ENCODE data around the gene ZAP70. TPM values are rescaled to one million over a fixed set of nuclear protein-coding genes. Genes with fewer than 3 reads are reported as not detected.
"Not testable (repeated sequence)": the region's sequence is repeated elsewhere in the genome, so short reads cannot be mapped to it uniquely, and the experiment has no call there.

The ZAP70 gene
- total RNA-seq, 4 donors from 2014 or later, result 0.46 to 2.2 (median 1.5) TPM

GRCh38 chr2:97670471-97670870 lies 42.9 kb upstream of the ZAP70 start:
- TF ChIP-seq POLR2AphosphoS5 (IDR thresholded peaks at IDR 0.05) (no peak), EP300 (IDR thresholded peaks at IDR 0.05) (no peak), CTCF (IDR thresholded peaks at IDR 0.05) (no peak), POLR2A (IDR thresholded peaks at IDR 0.05) (no peak)

GRCh38 chr2:97671526-97671925 lies 41.9 kb upstream of the ZAP70 start:
- Histone ChIP-seq H3K9me3 (no peaks in the 10 kb centered on the region), H3K4me3 (no peak overlapping the region), H3K4me1 (no peaks in the 10 kb centered on the region), H3K27ac (no peak overlapping the region), H3K36me3 (no peaks in the 10 kb centered on the region), H3K27me3 (no peaks in the 10 kb centered on the region)
- TF ChIP-seq CTCF (IDR thresholded peaks at IDR 0.05) (no peak), POLR2A (IDR thresholded peaks at IDR 0.05) (no peak), EP300 (IDR thresholded peaks at IDR 0.05) (no peak), POLR2AphosphoS5 (IDR thresholded peaks at IDR 0.05) (no peak)
- no peak for ATAC-seq
- 92% methylated on average over 2 of the region's 7 CpGs; no CpG with 5 or more reads in 1 of the 2 donors for WGBS, 2 donors (ENCODE audit: low coverage in 1 of 2)

More at GRCh38 chr2:97670471-97670870, 42.9 kb upstream of the ZAP70 start:
- no peaks in the 10 kb centered on the region for H3K36me3 ChIP-seq
- H3K4me1 ChIP-seq, result no peaks in the 10 kb centered on the region
- 100% methylated on average over 1 of the region's 1 CpG for WGBS, 2 donors (ENCODE audit: low coverage in 1 of 2)
- H3K9me3 ChIP-seq, result no peaks in the 10 kb centered on the region
- H3K27me3 ChIP-seq, result no peaks in the 10 kb centered on the region
- ATAC-seq, result no peak
- H3K4me3 ChIP-seq, result no peak overlapping the region
- no peak overlapping the region for H3K27ac ChIP-seq

- not testable (repeated sequence) for ATAC-seq, H3K4me1 ChIP-seq, H3K27ac ChIP-seq, H3K9me3 ChIP-seq, H3K36me3 ChIP-seq, H3K4me3 ChIP-seq, H3K27me3 ChIP-seq
- 63 to 71% methylated on average over 1 to 2 of the region's 6 CpGs for WGBS, 2 donors (ENCODE audit: low coverage in 1 of 2)
These were observed 40.7 kb upstream of the ZAP70 start for GRCh38 chr2:97672606-97673140.

- Histone ChIP-seq H3K9me3 (no peaks in the 10 kb centered on the region), H3K27ac (no peak overlapping the region), H3K4me1 (no peaks in the 10 kb centered on the region), H3K27me3 (no peaks in the 10 kb centered on the region), H3K4me3 (no peak overlapping the region), H3K36me3 (no peaks in the 10 kb centered on the region)
- no peak for TF ChIP-seq POLR2A (IDR thresholded peaks at IDR 0.05)
- TF ChIP-seq CTCF (IDR thresholded peaks at IDR 0.05), result no peak
- 75 to 100% methylated on average over 4 to 7 of the region's 9 CpGs for WGBS, 2 donors (ENCODE audit: low coverage in 1 of 2)
- ATAC-seq, result no peak
These were observed 40.0 kb upstream of the ZAP70 start for GRCh38 chr2:97673182-97673914.

GRCh38 chr2:97673915-97674283 lies 39.5 kb upstream of the ZAP70 start:
- ATAC-seq, result no peak
- Histone ChIP-seq H3K27me3 (no peaks in the 10 kb centered on the region), H3K9me3 (no peaks in the 10 kb centered on the region), H3K4me1 (no peaks in the 10 kb centered on the region), H3K36me3 (no peaks in the 10 kb centered on the region), H3K4me3 (no peak overlapping the region), H3K27ac (no peak overlapping the region)
- 65 to 85% methylated on average over 4 to 5 of the region's 8 CpGs for WGBS, 2 donors (ENCODE audit: low coverage in 1 of 2)
- TF ChIP-seq EP300 (IDR thresholded peaks at IDR 0.05), result no peak

GRCh38 chr2:97675430-97676113 lies 37.8 kb upstream of the ZAP70 start:
- H3K9me3 ChIP-seq, result no peaks in the 10 kb centered on the region
- 68 to 76% methylated on average over 2 to 3 of the region's 5 CpGs for WGBS, 2 donors (ENCODE audit: low coverage in 1 of 2)
- no peak for TF ChIP-seq POLR2AphosphoS5 (IDR thresholded peaks at IDR 0.05)
- TF ChIP-seq EP300 (IDR thresholded peaks at IDR 0.05), result no peak
- no peak for TF ChIP-seq POLR2A (IDR thresholded peaks at IDR 0.05)
- no peak for TF ChIP-seq CTCF (IDR thresholded peaks at IDR 0.05)
- H3K4me3 ChIP-seq, result no peak overlapping the region
- H3K4me1 ChIP-seq, result no peaks in the 10 kb centered on the region
- no peak for ATAC-seq
- no peak overlapping the region for H3K27ac ChIP-seq
- H3K27me3 ChIP-seq, result no peaks in the 10 kb centered on the region
- no peaks in the 10 kb centered on the region for H3K36me3 ChIP-seq

Measured in gastroesophageal sphincter (tissue), 4 donors.